ENCODE results near the gene METAP1.

- TF ChIP-seq EZH2 (optimal IDR thresholded peaks at IDR 0.05; ENCODE audit: low read depth, low read length) (no peak), EZH2phosphoT487 (IDR thresholded peaks at IDR 0.05; ENCODE audit: low read length) (no peak)
- TF ChIP-seq, protein P1, sequence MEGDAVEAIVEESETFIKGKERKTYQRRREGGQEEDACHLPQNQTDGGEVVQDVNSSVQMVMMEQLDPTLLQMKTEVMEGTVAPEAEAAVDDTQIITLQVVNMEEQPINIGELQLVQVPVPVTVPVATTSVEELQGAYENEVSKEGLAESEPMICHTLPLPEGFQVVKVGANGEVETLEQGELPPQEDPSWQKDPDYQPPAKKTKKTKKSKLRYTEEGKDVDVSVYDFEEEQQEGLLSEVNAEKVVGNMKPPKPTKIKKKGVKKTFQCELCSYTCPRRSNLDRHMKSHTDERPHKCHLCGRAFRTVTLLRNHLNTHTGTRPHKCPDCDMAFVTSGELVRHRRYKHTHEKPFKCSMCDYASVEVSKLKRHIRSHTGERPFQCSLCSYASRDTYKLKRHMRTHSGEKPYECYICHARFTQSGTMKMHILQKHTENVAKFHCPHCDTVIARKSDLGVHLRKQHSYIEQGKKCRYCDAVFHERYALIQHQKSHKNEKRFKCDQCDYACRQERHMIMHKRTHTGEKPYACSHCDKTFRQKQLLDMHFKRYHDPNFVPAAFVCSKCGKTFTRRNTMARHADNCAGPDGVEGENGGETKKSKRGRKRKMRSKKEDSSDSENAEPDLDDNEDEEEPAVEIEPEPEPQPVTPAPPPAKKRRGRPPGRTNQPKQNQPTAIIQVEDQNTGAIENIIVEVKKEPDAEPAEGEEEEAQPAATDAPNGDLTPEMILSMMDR (IDR thresholded peaks at IDR 0.05; ENCODE audit: low read length), result no peak
Measured at GRCh38 chr4:99027304-99027703, 31.8 kb downstream of the METAP1 start.
